ENCODE data around the gene GMDS.

GMDS gene

DNA sequence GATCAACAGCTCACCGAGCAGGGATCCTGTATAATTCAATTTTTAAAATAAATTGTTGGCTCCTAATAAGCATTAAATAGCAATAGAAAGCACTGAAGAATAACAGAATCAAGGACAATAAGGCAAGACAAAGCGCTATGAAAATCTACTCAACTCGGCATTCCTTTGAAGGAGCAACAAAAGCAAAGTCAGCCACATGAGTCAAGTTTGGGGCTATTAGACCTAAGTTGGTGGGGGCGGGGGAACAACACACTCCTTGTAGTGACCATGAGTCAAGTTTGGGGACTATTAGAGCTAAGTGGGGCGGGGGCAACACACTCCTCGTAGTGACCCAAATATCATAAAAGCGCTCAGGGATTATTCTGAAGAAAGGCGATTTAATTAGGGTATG lies 515.7 kb downstream of the GMDS start:
- no peak for DNase-seq

DNA sequence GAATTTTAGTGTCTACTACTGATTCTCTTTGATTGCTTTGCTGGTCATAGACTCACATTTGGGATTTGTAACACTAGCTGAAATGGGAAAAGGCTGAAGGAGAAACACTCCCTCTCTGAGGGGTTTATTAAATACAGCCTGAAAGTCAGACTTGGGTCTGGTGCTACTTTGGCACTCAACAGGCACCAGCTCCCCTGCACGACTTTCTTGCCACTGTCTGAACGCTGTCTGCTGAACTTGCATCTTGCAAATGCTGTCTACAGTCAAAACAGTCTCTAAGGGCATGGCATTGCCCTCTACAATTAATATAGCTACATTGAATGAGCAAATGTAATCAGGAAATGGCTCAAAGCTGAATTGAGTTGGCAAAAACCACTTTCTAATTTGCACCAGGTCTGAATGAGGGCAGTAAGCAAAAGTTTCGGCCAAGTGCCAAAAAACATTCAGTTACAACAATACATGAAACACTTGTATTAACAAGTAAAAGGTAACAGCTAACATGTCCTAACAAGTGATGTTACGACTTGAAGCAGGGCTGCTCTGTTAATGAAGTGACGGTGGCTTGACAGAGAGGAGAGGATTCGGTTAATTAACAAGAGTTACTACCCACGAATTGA lies 516.2 kb downstream of the GMDS start:
- no peak for DNase-seq

DNA sequence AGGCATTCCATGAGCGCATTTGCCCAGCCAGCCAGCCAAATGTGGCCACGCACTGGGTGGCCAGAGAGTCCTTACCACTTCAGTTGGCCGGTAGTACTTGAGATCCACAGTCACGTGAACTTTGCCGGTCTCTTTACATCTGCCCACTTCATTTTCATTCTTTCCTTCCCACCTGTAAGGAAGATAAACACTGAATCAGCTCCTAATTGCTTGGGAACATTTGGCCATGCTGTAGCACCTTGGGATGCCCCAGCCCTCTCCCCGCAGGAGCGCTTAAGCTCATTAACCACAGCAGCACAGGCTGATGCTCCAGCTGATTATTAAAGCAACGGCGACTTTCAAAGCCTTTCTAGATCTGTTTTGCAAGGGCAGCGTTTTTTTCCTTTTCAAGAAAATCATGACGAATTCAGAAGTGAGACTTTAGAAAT lies 519.0 kb downstream of the GMDS start:
- no peak for DNase-seq

DNA sequence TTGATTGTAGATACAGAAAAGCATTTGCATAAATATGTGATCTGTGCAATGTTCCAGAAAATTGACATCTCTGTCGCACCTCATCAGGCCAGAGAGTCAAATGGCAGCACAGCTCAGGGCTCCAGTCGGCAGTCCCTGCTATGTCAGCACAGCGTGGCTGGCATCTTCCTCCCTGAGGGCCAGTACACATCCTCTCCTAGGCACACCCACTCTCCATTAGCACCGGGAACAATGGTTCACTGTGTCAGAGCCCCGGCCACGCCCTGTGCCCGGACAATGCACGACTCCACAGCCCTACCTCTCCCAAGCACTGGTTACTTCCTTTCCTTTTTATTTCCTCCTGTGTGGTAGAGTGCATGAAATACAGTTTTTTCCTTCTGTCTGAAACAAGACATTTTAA lies 520.8 kb downstream of the GMDS start:
- DNase-seq = no peak

DNA sequence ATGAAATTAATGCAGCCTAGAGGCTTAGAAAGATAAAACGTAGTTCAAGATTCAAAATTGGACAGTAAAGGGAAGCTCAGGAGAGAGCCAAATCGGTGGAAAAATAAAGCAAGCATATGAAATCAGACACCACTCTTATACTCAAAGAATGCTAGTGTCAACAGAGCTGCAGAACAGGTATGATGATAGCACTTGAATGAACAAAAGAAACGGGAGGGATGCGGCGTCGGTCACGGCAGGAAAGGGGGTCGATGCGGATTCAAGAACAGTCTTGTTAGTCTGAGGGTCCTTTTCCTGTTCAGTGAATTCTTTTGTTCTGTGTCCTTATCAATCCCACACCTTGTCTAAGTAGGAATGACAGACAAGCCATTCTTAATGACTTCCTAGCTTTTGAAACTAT lies 521.3 kb downstream of the GMDS start:
- no peak for DNase-seq

DNA sequence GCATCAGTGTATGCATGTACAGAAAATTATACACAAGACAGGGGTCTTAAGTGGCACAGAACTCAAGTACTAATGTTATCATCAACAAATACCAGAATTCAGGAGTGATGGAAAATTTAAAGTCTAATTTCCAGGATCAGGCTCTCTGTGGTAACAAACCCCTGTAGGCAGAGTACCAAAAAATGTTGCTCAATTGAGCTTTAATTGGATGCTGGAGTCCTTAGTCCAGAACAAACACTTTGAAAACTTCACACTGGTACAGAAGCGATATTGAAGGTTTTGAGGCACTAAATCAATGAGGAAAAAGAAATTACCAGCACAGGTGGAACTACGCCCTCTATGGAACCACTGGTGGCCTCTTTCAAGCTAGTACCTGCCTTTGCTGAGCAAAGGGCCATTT lies 522.6 kb downstream of the GMDS start:
- no peak for DNase-seq

DNA sequence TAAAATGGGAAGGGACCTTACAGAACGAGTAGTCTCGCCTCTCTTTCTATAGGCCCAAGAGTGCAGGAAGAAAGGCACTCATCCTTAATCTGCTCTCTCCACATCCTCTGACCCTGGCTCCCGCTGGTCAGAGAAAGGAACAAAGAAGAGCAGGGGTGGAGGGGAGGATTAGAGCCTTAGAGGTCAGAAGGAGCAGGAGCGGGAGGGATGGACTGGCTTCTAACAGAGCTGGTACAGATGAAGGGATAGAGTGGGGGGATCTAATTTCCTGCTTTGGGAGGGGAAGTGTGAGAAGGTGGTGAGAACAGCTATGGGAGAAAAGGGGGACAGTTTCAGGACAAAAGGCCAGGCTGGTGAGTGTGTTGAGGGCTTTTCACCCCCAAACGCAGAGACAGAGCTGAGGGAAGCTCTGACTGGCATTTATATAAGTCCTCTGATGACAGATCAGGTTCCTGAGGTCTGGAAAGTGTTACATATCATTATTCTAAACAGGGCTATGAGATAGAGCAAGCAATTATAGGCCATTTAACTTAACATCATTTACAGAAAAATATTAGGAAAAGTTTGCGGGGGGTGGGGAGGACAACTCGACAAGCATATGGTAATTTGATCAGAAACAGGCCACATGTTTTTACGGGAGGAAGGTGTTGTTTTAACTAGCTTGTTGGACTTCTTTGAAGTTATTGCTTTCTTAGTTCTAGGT lies 524.6 kb downstream of the GMDS start:
- DNase-seq = no peak

DNA sequence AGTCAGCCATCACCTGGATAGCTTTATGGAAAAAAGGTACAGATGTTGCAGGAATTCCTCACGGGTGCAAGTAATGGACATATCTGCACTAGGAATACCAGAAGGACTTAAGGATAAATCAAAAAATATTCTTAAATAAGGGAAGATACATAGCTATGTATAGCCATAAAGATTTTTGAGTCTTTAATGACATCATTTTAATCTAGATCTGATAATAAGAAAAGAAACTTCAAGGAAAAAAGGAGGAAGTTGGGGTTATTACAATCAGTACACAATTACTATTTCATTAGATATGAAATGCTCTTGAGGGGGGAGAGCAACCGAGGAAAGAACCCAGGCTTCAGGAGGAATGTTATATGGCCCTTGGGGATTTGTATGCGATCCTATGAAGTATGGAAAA lies 525.5 kb downstream of the GMDS start:
- no peak for DNase-seq

DNA sequence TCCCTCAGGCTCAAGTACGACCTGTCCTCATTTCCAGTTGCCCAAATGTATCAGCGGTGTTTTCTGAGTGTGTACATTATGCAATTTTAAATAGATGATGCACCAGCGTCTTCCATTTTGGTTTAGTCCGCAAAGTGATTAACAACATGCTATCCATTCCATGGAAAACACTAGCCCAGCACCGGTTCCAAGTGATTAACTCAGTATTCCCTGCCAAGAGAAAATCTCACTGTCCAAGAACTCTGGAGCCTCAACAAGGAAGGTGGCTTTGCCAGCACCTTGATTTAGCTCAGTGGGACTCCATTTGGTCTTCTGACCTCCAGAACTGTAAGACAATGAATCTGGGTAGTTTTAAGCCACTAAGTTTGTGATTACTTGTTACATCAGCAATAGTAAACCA lies 528.5 kb downstream of the GMDS start:
- DNase-seq = no peak

DNA sequence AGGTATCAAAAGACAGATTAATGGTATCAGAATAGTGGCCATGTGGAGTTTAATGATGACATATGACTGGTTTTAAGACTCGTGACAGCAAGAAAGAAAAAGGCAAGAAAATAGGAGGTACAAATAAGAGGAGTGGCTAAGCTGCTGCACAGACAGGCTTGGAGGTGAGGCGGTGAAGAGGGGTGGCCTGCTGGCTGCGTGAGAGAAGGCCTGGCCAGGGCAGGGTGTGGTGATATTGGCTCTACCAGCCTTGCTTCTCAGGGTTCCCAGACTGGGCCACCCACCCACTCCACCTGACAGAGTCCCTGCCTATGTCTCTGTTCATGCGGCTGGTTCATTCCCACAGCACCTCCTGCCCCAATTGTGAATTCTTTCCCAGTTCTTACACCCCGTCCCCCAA lies 529.0 kb downstream of the GMDS start:
- DNase-seq = no peak

DNA sequence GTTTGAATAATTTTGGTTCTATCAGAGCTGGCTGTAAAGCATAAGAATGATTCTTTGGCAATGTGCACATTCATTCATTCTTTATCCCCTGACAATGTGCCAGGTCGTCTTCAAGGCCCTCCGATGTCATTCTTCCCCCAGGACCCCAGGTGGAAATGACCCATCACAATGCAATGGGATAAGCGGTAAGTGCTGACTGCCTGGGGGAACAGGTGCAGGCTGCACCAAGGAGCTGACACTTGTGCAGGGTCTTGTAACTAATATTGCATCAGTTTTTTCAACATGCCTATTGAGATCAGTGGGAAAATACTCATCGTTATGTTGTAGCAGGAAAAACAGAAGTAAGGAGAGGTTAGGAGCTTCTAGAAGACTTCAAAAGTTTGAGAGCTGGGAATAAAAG lies 530.1 kb downstream of the GMDS start:
- no peak for DNase-seq

DNA sequence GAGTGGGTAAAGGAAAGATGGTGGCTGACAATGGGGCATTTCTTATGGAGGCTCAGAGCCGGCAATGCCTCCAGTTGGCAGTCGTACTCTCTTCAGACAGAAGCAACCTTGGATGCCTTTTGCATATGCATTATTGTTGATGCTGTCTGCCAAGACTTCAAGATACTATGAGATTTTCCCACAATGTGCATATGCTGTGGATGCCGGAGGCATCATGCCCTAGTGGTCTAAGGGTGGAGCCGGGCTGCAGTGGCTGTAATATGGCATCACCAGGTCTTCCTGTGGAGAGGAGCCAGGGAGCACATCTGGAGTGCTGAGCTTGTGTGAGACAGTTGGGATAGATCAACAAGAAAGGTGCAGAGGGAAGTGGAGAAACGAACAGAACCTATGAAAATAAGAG lies 530.8 kb downstream of the GMDS start:
- no peak for DNase-seq

DNA sequence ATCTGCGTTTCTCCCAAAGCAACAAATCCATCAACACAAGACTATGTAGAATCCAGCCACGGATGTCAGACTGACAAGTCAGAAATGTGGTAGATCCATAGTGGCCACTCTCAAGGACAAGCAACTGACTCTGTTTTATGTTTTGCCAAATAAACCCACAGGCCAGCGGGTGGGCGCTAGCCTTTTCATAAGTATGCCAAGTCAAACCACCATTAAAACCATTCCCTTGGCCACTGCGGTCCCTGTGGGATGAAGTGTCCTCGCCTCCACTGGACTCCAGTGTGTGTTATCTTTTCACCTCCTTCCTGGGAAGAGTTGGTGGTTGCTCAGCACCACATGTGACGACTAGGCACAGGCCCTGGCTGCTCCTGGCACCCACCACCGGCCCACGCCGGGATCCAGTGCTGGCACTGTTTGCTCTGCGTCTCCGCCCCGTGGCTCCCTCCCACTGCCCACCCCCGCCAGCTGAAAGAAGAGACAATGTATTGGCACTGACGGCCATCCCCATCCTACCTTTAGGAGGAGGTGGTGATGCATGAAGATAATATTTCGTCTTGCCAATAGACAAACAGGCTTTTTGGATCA lies 532.3 kb downstream of the GMDS start:
- DNase-seq = no peak

DNA sequence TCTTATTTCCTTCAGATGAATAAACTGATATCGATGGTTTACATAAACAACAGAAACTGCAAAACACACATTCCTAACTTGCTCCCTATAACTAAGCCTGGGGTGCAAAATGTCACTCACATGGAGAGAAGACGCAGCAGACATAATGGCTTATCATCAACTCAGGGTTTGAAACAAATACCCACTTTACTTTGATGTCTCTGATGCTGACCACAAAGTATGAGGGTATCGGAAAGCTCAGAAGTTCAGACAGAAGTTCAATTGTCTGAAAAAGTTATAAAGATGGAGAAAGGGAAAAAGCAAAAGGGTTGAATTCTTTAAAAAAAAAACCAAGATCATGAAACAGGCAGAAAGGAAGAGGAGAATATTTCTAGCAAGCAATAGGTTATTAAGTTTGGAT lies 533.0 kb downstream of the GMDS start:
- no peak for DNase-seq

DNA sequence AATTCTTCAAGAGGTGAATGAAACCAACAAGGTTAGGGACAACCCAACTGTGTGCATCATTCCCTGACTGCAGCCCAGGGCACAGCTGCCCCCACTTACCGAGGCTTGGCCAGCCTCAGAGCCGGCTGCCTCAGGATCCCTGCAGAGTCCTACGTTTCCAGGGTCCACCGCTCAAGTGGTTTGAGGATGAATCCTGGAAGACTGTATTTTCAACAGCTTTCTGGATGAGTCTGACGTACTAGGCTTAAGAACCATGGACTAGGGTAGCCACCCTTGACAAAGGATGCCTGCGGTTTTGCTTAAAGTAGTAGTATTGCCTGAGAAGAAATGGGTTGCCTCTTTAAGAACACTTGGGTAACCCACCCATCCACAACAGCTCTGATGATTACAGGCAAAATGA lies 534.3 kb downstream of the GMDS start:
- DNase-seq = no peak

DNA sequence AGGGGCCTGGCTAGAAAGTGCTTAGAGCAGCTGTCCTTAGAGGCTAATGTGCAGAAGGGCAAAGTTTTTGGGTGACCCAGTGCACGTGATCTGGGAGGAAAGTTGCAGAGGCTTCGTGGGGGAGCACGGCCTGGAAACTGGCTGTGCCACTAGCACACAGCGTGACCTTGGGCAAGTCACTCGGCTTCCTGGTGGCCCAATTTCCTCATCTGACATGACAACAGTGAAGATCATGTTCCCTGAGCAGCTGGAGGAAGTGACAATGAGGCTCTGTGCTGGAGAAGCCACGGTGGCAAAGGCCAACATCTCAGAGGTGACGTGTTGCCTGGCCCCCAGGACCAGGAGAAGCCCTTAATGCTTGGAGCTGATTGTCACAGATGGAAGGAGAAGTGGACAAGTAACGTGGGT lies 536.2 kb downstream of the GMDS start:
- no peak for DNase-seq

DNA sequence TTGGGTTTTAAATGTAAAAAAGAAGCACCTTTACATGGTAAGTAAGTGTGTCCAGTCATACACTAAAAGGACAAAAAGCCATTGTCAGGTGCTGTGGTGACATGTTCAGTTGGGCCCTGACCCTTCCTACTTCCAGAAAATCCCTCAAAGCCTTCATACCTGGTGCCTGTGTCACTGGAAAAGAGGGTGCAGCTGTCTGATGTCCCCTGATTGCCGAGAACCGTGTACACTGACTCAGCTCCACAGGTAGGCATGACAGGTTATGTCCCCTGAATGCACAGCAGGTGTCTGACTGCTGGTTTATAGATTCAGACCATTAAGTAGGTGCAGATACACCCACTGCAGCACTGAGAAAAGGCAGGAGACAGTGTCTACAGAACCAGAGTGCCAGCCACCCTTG lies 536.6 kb downstream of the GMDS start:
- DNase-seq = no peak

DNA sequence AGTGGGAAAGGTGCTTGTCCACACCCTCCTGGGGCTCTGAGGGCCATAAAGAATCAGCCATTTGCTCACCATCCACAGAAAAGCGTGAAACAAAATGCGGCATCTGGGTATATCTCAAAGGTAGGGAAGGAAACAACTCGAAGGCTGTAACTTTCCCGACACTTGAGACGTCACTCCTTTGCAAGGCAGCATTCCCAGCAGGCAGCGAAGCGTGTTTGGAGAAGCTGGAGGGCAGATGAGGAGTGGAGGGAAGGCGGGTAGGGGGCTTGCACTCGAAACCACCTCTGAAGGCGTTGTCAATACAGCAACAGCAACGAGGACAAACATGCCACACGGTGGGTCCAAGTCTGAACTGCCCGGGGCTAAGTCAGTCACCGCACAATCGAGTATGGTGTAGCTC lies 537.3 kb downstream of the GMDS start:
- no peak for DNase-seq

DNA sequence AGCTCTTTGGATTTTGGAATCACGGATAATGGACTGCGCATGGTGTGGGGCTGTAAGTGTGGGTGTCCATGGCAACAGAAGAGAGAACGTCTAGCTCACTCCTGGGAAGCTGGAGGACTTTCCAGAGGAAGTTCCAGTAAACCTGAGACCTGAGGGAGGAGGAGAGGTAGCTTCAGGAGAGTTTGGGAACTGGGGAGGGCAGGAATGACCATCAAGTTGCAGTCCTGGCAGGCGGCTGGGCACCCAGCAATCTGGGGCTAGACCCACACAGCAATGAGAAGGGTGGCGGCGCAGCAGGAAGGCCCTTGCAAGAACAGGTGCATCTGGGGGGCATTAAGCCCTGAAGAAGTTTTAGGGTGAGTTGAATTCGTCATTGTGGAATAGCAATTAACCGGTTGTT lies 539.8 kb downstream of the GMDS start:
- no peak for DNase-seq

DNA sequence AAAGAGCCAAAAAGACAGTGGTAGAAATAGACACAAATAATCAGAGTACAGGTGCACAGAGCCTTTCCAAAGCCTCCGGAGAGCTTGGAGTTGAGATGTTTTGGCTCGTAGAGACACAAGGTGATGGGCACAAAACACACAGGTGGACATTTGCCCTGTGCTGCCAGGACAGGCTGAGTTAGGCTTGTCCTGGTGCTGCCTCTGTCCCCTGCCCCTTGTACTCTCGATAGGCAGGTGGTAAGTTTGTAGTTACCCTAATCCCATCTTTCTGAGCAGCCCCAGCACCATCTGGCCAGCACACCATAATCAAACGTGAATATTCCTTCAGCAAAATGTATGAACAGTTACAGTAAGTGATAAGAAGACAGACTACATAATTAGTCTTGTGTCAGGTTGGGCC lies 540.2 kb downstream of the GMDS start:
- no peak for DNase-seq

DNA sequence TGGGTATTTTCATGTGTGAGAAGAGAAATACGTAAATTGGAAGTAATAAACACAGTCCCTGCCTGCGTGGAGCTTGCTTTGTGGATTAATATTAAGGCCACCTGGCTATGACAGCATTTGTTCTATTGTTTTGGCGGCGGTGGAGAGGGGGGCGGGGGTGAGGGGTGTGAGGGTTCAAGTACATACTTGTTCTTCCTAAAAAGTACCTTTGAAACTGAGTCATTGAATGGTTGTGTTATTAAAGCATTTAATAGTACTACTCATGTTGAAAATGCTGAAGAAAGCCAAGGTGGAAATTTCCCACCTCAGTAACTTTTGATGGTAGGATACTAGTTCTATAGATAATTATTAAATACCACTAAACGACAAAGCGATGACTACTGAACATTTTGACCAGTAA lies 540.7 kb downstream of the GMDS start:
- no peak for DNase-seq

DNA sequence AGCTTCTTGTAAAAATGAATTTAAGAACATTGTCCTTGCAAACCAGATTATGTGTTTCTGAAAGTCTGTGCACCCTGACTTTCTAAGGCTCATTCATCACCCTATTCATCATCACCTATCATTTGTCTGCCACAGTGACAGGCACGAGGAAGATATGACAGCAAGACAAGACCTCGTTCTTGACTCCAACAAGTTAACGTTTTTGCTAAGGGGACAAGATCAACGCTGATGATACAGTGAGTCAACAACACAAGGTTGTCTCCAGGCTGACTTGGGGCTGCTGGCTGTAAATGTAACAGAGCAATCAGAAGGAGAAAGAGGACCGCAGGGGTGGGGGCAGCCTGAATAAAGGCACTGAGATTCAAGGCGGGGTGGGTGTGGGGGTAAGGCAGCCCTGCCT lies 541.5 kb downstream of the GMDS start:
- DNase-seq = no peak

DNA sequence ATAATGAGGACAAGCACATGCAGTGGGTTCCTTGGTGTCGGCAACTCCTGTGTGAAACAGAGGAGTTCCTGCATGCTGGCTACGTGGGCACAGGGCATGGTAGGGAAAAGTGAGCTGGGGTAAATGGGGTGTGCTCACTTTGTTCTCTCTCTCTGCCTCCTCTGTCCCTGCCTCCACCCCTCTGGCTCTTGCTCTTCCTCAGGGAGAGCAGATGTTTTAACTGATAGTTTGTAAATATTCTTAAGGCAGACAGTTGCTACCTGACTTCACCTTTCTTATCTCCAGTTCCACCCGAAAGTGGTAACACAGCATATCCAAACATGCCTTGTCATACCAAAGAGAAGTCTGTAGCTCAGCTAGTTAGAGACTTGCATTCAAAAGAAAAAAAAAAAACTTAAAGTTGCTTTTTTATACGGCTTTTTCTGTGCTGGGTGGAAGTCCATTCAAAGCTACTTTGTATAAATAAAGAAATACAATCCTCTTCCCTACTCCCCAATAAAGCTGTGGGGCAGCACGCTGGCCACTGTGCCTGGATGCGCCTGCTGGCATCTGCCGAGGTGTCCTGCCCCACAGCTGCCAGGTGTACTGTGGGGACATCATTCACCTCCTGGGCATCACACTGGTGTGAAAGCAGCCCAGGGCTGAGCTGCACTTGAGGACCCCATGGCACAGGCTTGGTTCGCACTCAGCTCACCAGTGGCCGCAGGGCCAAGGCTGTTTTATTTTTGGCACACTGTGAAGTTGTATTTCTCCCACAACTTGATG lies 542.1 kb downstream of the GMDS start:
- DNase-seq = no peak

DNA sequence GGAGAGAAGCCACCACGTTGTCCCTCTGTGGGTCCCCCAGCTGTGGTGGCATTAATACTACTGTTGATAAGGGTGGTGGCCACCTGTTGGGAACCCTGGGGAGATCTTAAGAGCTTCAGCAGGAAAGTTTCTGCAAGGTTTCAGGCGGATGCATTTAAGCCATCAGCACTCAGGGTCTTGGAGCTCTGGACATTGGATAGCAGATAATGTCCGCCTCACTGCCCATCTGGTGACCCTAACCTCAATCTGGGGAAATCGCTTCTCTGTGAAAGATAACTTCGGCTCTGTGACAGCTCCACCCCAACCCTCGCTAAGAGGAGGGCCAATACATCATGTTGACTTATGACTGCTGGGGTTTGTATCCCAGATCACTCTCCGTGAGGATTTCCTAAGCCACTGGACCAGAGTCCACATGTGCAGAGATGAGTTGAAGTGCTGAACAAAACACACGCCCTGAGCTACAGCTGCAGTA lies 542.8 kb downstream of the GMDS start:
- DNase-seq = no peak
